ENCODE measurements around the gene MFAP2.

Gene MFAP2

GRCh38 chr1:16984717-16985116 is 4.3 kb upstream of the MFAP2 start:
- peaks cover 6% of the 10 kb centered on the region for H3K4me1 ChIP-seq (ENCODE audit: insufficient read depth, low read length)
- no peak overlapping the region for H3K4me3 ChIP-seq (ENCODE audit: low read length)
- peaks cover 11% of the 10 kb centered on the region for H3K36me3 ChIP-seq (ENCODE audit: insufficient read depth, low read length)
- no peaks in the 10 kb centered on the region for H3K27me3 ChIP-seq (ENCODE audit: insufficient read depth, low read length)
- no peak overlapping the region for H2AFZ ChIP-seq (ENCODE audit: low read depth, low read length)
- H3K9me3 ChIP-seq (ENCODE audit: low read length) = no peaks in the 10 kb centered on the region

GRCh38 chr1:16983649-16984048 is 3.2 kb upstream of the MFAP2 start:
- Histone ChIP-seq H2AFZ (ENCODE audit: low read depth, low read length) (no peak overlapping the region), H3K36me3 (ENCODE audit: insufficient read depth, low read length) (peaks cover 11% of the 10 kb centered on the region), H3K9me3 (ENCODE audit: low read length) (no peaks in the 10 kb centered on the region), H3K27me3 (ENCODE audit: insufficient read depth, low read length) (no peaks in the 10 kb centered on the region), H3K4me3 (ENCODE audit: low read length) (no peak overlapping the region), H3K4me1 (ENCODE audit: insufficient read depth, low read length) (peaks cover 17% of the 10 kb centered on the region)

- H3K9me3 ChIP-seq (ENCODE audit: low read length) = no peaks in the 10 kb centered on the region
- no peaks in the 10 kb centered on the region for H3K27me3 ChIP-seq (ENCODE audit: insufficient read depth, low read length)
- H3K4me3 ChIP-seq (ENCODE audit: low read length) = no peak overlapping the region
- H2AFZ ChIP-seq (ENCODE audit: low read depth, low read length) = no peak overlapping the region
- peaks cover 7% of the 10 kb centered on the region for H3K36me3 ChIP-seq (ENCODE audit: insufficient read depth, low read length)
- H3K4me1 ChIP-seq (ENCODE audit: insufficient read depth, low read length) = peaks cover 17% of the 10 kb centered on the region
These were observed 2.5 kb upstream of the MFAP2 start for GRCh38 chr1:16982902-16983301.

- Histone ChIP-seq H3K27me3 (ENCODE audit: insufficient read depth, low read length) (no peaks in the 10 kb centered on the region), H3K4me1 (ENCODE audit: insufficient read depth, low read length) (peaks cover 17% of the 10 kb centered on the region), H3K36me3 (ENCODE audit: insufficient read depth, low read length) (peaks cover 3% of the 10 kb centered on the region), H3K4me3 (ENCODE audit: low read length) (no peak overlapping the region), H2AFZ (ENCODE audit: low read depth, low read length) (no peak overlapping the region), H3K9me3 (ENCODE audit: low read length) (no peaks in the 10 kb centered on the region)
These were observed 939 bp upstream of the MFAP2 start for GRCh38 chr1:16981269-16981849.

GRCh38 chr1:16979475-16980327 is 719 bp downstream of the MFAP2 start:
- Histone ChIP-seq H2AFZ (ENCODE audit: low read depth, low read length) (peak overlapping the region; percentile 79), H3K4me3 (ENCODE audit: low read length) (peak overlapping the region; percentile 83), H3K9me3 (ENCODE audit: low read length) (no peaks in the 10 kb centered on the region), H3K27me3 (ENCODE audit: insufficient read depth, low read length) (no peaks in the 10 kb centered on the region), H3K4me1 (ENCODE audit: insufficient read depth, low read length) (peaks cover 17% of the 10 kb centered on the region), H3K36me3 (ENCODE audit: insufficient read depth, low read length) (peaks cover 7% of the 10 kb centered on the region)

- H2AFZ ChIP-seq (ENCODE audit: low read depth, low read length) = no peak overlapping the region
- peak overlapping the region; percentile 83 for H3K4me3 ChIP-seq (ENCODE audit: low read length)
- no peaks in the 10 kb centered on the region for H3K9me3 ChIP-seq (ENCODE audit: low read length)
- H3K27me3 ChIP-seq (ENCODE audit: insufficient read depth, low read length) = no peaks in the 10 kb centered on the region
- peaks cover 17% of the 10 kb centered on the region for H3K4me1 ChIP-seq (ENCODE audit: insufficient read depth, low read length)
- peaks cover 7% of the 10 kb centered on the region for H3K36me3 ChIP-seq (ENCODE audit: insufficient read depth, low read length)
These were observed 1.6 kb downstream of the MFAP2 start for GRCh38 chr1:16978567-16979474.

GRCh38 chr1:16978139-16978538 is 2.3 kb downstream of the MFAP2 start:
- Histone ChIP-seq H3K4me1 (ENCODE audit: insufficient read depth, low read length) (peaks cover 15% of the 10 kb centered on the region), H3K27me3 (ENCODE audit: insufficient read depth, low read length) (no peaks in the 10 kb centered on the region), H3K4me3 (ENCODE audit: low read length) (no peak overlapping the region)

GRCh38 chr1:16977377-16977776 is 3.0 kb downstream of the MFAP2 start:
- Histone ChIP-seq H2AFZ (ENCODE audit: low read depth, low read length) (no peak overlapping the region), H3K4me3 (ENCODE audit: low read length) (no peak overlapping the region), H3K9me3 (ENCODE audit: low read length) (no peaks in the 10 kb centered on the region), H3K4me1 (ENCODE audit: insufficient read depth, low read length) (peaks cover 17% of the 10 kb centered on the region), H3K36me3 (ENCODE audit: insufficient read depth, low read length) (peaks cover 11% of the 10 kb centered on the region), H3K27me3 (ENCODE audit: insufficient read depth, low read length) (no peaks in the 10 kb centered on the region)

More at GRCh38 chr1:16978139-16978538, 2.3 kb downstream of the MFAP2 start:
- H3K9me3 ChIP-seq (ENCODE audit: low read length) = no peaks in the 10 kb centered on the region
- H2AFZ ChIP-seq (ENCODE audit: low read depth, low read length) = no peak overlapping the region
- peaks cover 9% of the 10 kb centered on the region for H3K36me3 ChIP-seq (ENCODE audit: insufficient read depth, low read length)

- peaks cover 21% of the 10 kb centered on the region for H3K4me1 ChIP-seq (ENCODE audit: insufficient read depth, low read length)
- H3K9me3 ChIP-seq (ENCODE audit: low read length) = no peaks in the 10 kb centered on the region
- no peaks in the 10 kb centered on the region for H3K27me3 ChIP-seq (ENCODE audit: insufficient read depth, low read length)
- H2AFZ ChIP-seq (ENCODE audit: low read depth, low read length) = no peak overlapping the region
- H3K4me3 ChIP-seq (ENCODE audit: low read length) = no peak overlapping the region
- H3K36me3 ChIP-seq (ENCODE audit: insufficient read depth, low read length) = peaks cover 11% of the 10 kb centered on the region
These were observed 3.5 kb downstream of the MFAP2 start for GRCh38 chr1:16976966-16977365.

- Histone ChIP-seq H3K36me3 (ENCODE audit: insufficient read depth, low read length) (peaks cover 11% of the 10 kb centered on the region), H3K27me3 (ENCODE audit: insufficient read depth, low read length) (no peaks in the 10 kb centered on the region), H3K4me3 (ENCODE audit: low read length) (no peak overlapping the region), H3K4me1 (ENCODE audit: insufficient read depth, low read length) (peaks cover 26% of the 10 kb centered on the region), H3K9me3 (ENCODE audit: low read length) (no peaks in the 10 kb centered on the region), H2AFZ (ENCODE audit: low read depth, low read length) (no peak overlapping the region)
These were observed 4.6 kb downstream of the MFAP2 start for GRCh38 chr1:16975838-16976237.

- Histone ChIP-seq H3K27me3 (ENCODE audit: insufficient read depth, low read length) (no peaks in the 10 kb centered on the region), H3K9me3 (ENCODE audit: low read length) (no peaks in the 10 kb centered on the region), H2AFZ (ENCODE audit: low read depth, low read length) (no peak overlapping the region), H3K4me3 (ENCODE audit: low read length) (no peak overlapping the region), H3K36me3 (ENCODE audit: insufficient read depth, low read length) (peaks cover 11% of the 10 kb centered on the region), H3K4me1 (ENCODE audit: insufficient read depth, low read length) (peaks cover 26% of the 10 kb centered on the region)
These were observed 5.2 kb downstream of the MFAP2 start for GRCh38 chr1:16975211-16975610.

GRCh38 chr1:16973215-16973614 is 7.2 kb downstream of the MFAP2 start:
- H3K27me3 ChIP-seq (ENCODE audit: insufficient read depth, low read length) = no peaks in the 10 kb centered on the region
- H2AFZ ChIP-seq (ENCODE audit: low read depth, low read length) = no peak overlapping the region
- H3K9me3 ChIP-seq (ENCODE audit: low read length) = no peaks in the 10 kb centered on the region
- peaks cover 16% of the 10 kb centered on the region for H3K4me1 ChIP-seq (ENCODE audit: insufficient read depth, low read length)
- peaks cover 11% of the 10 kb centered on the region for H3K36me3 ChIP-seq (ENCODE audit: insufficient read depth, low read length)
- no peak overlapping the region for H3K4me3 ChIP-seq (ENCODE audit: low read length)
